Stomach (tissue), 9 donors: ENCODE results near the gene CORO2B. TPM values are rescaled to one million over a fixed set of nuclear protein-coding genes. Genes with fewer than 3 reads are reported as not detected.

Experiments
- DNase-seq, 2 donors: peaks; one replicate each; pipeline versions ENCODE4 v3.0.0 to v3.0.0-alpha.2; 2013 to 2019
- H3K27ac ChIP-seq, 5 donors: fragments of 200-600 bp in 4 of 5; sonication (generic) in 4 of 5; one replicate each; pipeline ENCODE4 v1.5.1; 2013 to 2019; ENCODE audit warnings: mild to moderate bottlenecking in 1 of 5, moderate library complexity in 1 of 5
- H3K27me3 ChIP-seq, 3 donors: fragments of 200-600 bp; sonication (generic); one replicate each; pipeline ENCODE4 v1.5.1; 2017 to 2019; ENCODE audit warnings: mixed run types in 1 of 3
- H3K36me3 ChIP-seq, 4 donors: fragments of 200-600 bp; sonication (generic); 1 replicate in 3 of 4; 2 replicates in 1 of 4; pipeline ENCODE4 v1.5.1; 2016 to 2019
- H3K4me1 ChIP-seq, 4 donors: fragments of 200-600 bp; sonication (generic); one replicate each; pipeline ENCODE4 v1.5.1; 2016 to 2019
- H3K4me3 ChIP-seq, 4 donors: fragments of 200-600 bp; sonication (generic) in 3 of 4; one replicate each; pipeline ENCODE4 v1.5.1; 2016 to 2019; ENCODE audit warnings: mild to moderate bottlenecking in 1 of 4
- H3K9me3 ChIP-seq, 4 donors: fragments of 200-600 bp; sonication (generic); one replicate each; pipeline ENCODE4 v1.5.1; 2016 to 2019
- CTCF ChIP-seq, 7 experiments: fragments of 450-650 bp in 4 of 7; fragments of 200-600 bp in 3 of 7; sonication (generic) in 3 of 7; IDR thresholded peaks; one replicate each; pipeline ENCODE4 v1.5.1; 2016 to 2019; ENCODE audit warnings: antibody characterized with exemption in 7 of 7, control low read depth in 2 of 7, mild to moderate bottlenecking in 1 of 7
- EP300 ChIP-seq: sonication (generic); formaldehyde crosslinking; IDR thresholded peaks from one replicate; pipeline ENCODE4 v1.6.1; 2017; ENCODE audit warnings: antibody characterized with exemption
- POLR2A ChIP-seq, 4 donors: fragments of 450-650 bp; IDR thresholded peaks; one replicate each; pipeline ENCODE4 v1.6.1; 2016; ENCODE audit warnings: antibody characterized with exemption in 4 of 4, control low read depth in 2 of 4, mild to moderate bottlenecking in 1 of 4, moderate library complexity in 1 of 4
- POLR2AphosphoS5 ChIP-seq, 3 donors: sonication (generic); formaldehyde crosslinking; IDR thresholded peaks; one replicate each; pipeline ENCODE4 v1.6.1; 2016; ENCODE audit warnings: antibody characterized with exemption in 3 of 3
- WGBS, 5 donors: extraction: QIAGEN DNeasy Blood & Tissue Kit in 3 of 5; methylation state at CpG; one replicate each; pipeline versions ENCODE4 v1.1.5 to v1.1.7; 2013 to 2018; 5-methylcytosine and 5-hydroxymethylcytosine counted together
- intact Hi-C: fragments of 100-400 bp; cut with DNase I; formaldehyde crosslinking; loops from one replicate; pipeline ENCODE4 v1.15.1; 2023; ENCODE audit warnings: low total_unique reads
- polyA plus RNA-seq, 3 donors: library from polyadenylated mRNA; stranded (reverse); fragments of 200-250 nt; gene quantifications; one replicate each; pipeline ENCODE4 v1.2.3, GENCODE V29; 2013
- total RNA-seq, 5 donors: library from RNA; depleted of rRNA; stranded (reverse); fragments of >200 nt; gene quantifications; one replicate each; pipeline versions ENCODE4 v1.1.0 to v1.2.3, GENCODE V29; 2014 to 2016
- donor health status: healthy with polysubstance abuse.
- donor health status: Bipolar disorder and iron deficiency.
- donor health status: healthy.

The CORO2B gene
- total and polyA plus RNA-seq, 8 donors: 0.89 to 3.7 (median 2.3) TPM; not detected in 1

GRCh38 chr15:68676011-68676605, 97.3 kb downstream of the CORO2B start:
- Histone ChIP-seq H3K4me3 (no peak overlapping the region), H3K36me3 (no peaks in the 10 kb centered on the region), H3K9me3 (no peaks in the 10 kb centered on the region), H3K27ac (no peak overlapping the region), H3K4me1 (peaks cover 0 to 11% (median 3%) of the 10 kb centered on the region in 4 donors), H3K27me3 (peaks cover 0 to 15% (median 0%) of the 10 kb centered on the region in 3 donors)
- WGBS, 5 donors: 59 to 74% (median 68%) methylated on average over 4 to 7 of the region's 7 CpGs
- TF ChIP-seq POLR2A (IDR thresholded peaks at IDR 0.05) (no peak), CTCF (IDR thresholded peaks at IDR 0.05) (no peak), EP300 (no peak), POLR2AphosphoS5 (IDR thresholded peaks at IDR 0.05) (no peak)
- peak in 1 of 2 donors; percentile 39 for DNase-seq
- intact Hi-C loops: no loop called here

DNA sequence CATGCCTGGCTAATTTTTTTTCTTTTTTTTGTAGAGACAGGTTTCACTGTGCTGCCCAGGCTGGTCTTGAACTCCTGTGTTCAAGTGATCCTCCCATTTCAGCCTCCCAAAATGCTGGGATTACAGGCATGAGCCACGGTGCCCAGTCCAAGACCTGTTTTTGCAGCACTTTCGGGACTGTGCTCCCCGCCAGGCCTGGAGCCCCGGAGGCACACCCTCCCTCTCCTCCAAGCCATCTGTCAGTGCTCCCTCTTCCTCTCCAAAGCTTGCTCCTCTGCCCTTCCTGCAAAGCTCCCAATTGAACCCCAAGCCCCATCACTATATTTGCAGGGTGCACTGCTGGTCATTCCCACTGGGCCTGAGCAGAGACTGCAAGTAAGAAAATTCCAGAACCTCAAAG, 98.1 kb downstream of the CORO2B start:
- Histone ChIP-seq H3K4me3 (no peak overlapping the region), H3K27ac (no peak overlapping the region), H3K27me3 (peaks cover 0 to 15% (median 0%) of the 10 kb centered on the region in 3 donors), H3K9me3 (no peaks in the 10 kb centered on the region), H3K4me1 (peaks cover 0 to 11% (median 3%) of the 10 kb centered on the region in 4 donors), H3K36me3 (no peaks in the 10 kb centered on the region)
- no peak for DNase-seq
- TF ChIP-seq EP300 (no peak), POLR2AphosphoS5 (IDR thresholded peaks at IDR 0.05) (no peak), CTCF (IDR thresholded peaks at IDR 0.05) (no peak), POLR2A (IDR thresholded peaks at IDR 0.05) (no peak)
- intact Hi-C loops: no loop called here
- WGBS, 5 donors: 89 to 93% (median 90%) methylated on average over 4 of the region's 4 CpGs

DNA sequence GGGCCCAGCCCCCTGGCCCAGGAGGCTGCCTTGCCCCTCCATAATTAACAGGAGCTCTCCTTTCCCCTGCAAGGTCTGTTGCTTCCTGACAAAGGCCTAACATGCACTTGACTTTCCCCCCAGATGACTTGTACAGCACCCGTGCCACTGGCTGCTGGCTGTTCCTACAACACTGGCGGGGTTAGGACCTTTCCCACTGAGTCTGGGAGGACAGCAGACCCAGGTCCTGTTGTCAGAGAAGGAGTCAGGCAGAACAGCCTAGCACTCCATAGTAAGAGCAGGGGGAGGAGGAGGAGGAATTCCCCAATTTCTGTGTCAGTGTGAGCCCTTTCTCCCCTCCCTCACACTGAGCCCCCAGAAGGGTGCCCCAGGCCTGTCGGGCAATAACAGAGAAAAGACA, 99.2 kb downstream of the CORO2B start:
- H3K9me3 ChIP-seq: no peaks in the 10 kb centered on the region
- peaks cover 0 to 11% (median 3%) of the 10 kb centered on the region in 4 donors for H3K4me1 ChIP-seq
- peaks cover 0 to 5% (median 0%) of the 10 kb centered on the region in 3 donors for H3K27me3 ChIP-seq
- DNase-seq: no peak
- H3K36me3 ChIP-seq: no peaks in the 10 kb centered on the region
- 71 to 91% (median 81%) methylated on average over 2 to 3 of the region's 3 CpGs for WGBS, 5 donors
- no peak overlapping the region for H3K27ac ChIP-seq
- intact Hi-C loops: no loop called here
- no peak for TF ChIP-seq POLR2A (IDR thresholded peaks at IDR 0.05)
- TF ChIP-seq CTCF (IDR thresholded peaks at IDR 0.05): no peak
- TF ChIP-seq POLR2AphosphoS5 (IDR thresholded peaks at IDR 0.05): no peak
- TF ChIP-seq EP300: no peak
- H3K4me3 ChIP-seq: no peak overlapping the region

- H3K4me1 ChIP-seq: peaks cover 0 to 10% (median 3%) of the 10 kb centered on the region in 4 donors
- DNase-seq: no peak
- H3K36me3 ChIP-seq: no peaks in the 10 kb centered on the region
- no peak for TF ChIP-seq EP300
- TF ChIP-seq POLR2AphosphoS5 (IDR thresholded peaks at IDR 0.05): no peak
- TF ChIP-seq CTCF (IDR thresholded peaks at IDR 0.05): no peak
- no peak for TF ChIP-seq POLR2A (IDR thresholded peaks at IDR 0.05)
- H3K9me3 ChIP-seq: no peaks in the 10 kb centered on the region
- no peaks in the 10 kb centered on the region for H3K27me3 ChIP-seq
- 79 to 84% (median 81%) methylated on average over 3 to 5 of the region's 5 CpGs for WGBS, 5 donors
- H3K4me3 ChIP-seq: no peak overlapping the region
- H3K27ac ChIP-seq: no peak overlapping the region
- intact Hi-C loops: no loop called here
Measured at GRCh38 chr15:68678746-68679145, 100.0 kb downstream of the CORO2B start.
